Measurements from ENCODE around the gene ZDHHC9.

- TF ChIP-seq, protein P1, sequence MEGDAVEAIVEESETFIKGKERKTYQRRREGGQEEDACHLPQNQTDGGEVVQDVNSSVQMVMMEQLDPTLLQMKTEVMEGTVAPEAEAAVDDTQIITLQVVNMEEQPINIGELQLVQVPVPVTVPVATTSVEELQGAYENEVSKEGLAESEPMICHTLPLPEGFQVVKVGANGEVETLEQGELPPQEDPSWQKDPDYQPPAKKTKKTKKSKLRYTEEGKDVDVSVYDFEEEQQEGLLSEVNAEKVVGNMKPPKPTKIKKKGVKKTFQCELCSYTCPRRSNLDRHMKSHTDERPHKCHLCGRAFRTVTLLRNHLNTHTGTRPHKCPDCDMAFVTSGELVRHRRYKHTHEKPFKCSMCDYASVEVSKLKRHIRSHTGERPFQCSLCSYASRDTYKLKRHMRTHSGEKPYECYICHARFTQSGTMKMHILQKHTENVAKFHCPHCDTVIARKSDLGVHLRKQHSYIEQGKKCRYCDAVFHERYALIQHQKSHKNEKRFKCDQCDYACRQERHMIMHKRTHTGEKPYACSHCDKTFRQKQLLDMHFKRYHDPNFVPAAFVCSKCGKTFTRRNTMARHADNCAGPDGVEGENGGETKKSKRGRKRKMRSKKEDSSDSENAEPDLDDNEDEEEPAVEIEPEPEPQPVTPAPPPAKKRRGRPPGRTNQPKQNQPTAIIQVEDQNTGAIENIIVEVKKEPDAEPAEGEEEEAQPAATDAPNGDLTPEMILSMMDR (IDR thresholded peaks at IDR 0.05; ENCODE audit: low read depth, low read length), result no peak
- TF ChIP-seq EZH2phosphoT487 (IDR thresholded peaks at IDR 0.05; ENCODE audit: low read depth), result no peak
These were observed 84.1 kb downstream of the ZDHHC9 start for GRCh38 chrX:129759576-129760061.

Data from OCI-LY3 (cell line).